GM21717 (cell line): Measurements from ENCODE around the gene ARMC6.

ENCODE experiments used
- ATAC-seq: cut with Tn5 transposase; IDR thresholded peaks from one replicate; pipeline ENCODE4 v1.9.1; 2021; ENCODE audit warnings: mild to moderate bottlenecking, moderate library complexity; ENCODE audit not compliant: unreplicated experiment

The ARMC6 gene

GRCh38 chr19:19054315-19054938, 21.0 kb downstream of the ARMC6 start:
- no peak for ATAC-seq

GRCh38 chr19:19054939-19055440, 21.6 kb downstream of the ARMC6 start:
- no peak for ATAC-seq

- ATAC-seq: no peak
Measured at GRCh38 chr19:19055701-19056100, 22.3 kb downstream of the ARMC6 start.

- ATAC-seq: no peak
Measured at GRCh38 chr19:19056636-19057275, 23.4 kb downstream of the ARMC6 start.

- no peak for ATAC-seq
Measured at GRCh38 chr19:19057317-19057716, 23.9 kb downstream of the ARMC6 start.

GRCh38 chr19:19057720-19058119, 24.3 kb downstream of the ARMC6 start:
- ATAC-seq: no peak

- ATAC-seq: no peak
Measured at GRCh38 chr19:19059018-19059836, 25.8 kb downstream of the ARMC6 start.

GRCh38 chr19:19059837-19060611, 26.6 kb downstream of the ARMC6 start:
- no peak for ATAC-seq

- ATAC-seq: no peak
Measured at GRCh38 chr19:19061506-19061905, 28.1 kb downstream of the ARMC6 start.

- ATAC-seq: no peak
Measured at GRCh38 chr19:19062454-19063182, 29.2 kb downstream of the ARMC6 start.

GRCh38 chr19:19063183-19064097, 30.0 kb downstream of the ARMC6 start, which contains the start of gene SLC25A42:
TSS of gene SLC25A42 (plus strand) at chr19:19063994. CDS start at chr19:19096125, 32,131 bp downstream.
- ATAC-seq: peak; percentile 82

- ATAC-seq: peak; percentile 0
Measured at GRCh38 chr19:19064098-19064722, 30.8 kb downstream of the ARMC6 start.

GRCh38 chr19:19064811-19065745, 31.7 kb downstream of the ARMC6 start:
- no peak for ATAC-seq

- ATAC-seq: no peak
Measured at GRCh38 chr19:19067276-19068072, 34.1 kb downstream of the ARMC6 start.

GRCh38 chr19:19068659-19069654, 35.6 kb downstream of the ARMC6 start:
- no peak for ATAC-seq

- no peak for ATAC-seq
Measured at GRCh38 chr19:19071897-19072296, 38.5 kb downstream of the ARMC6 start.
